AG09319 (cell line): ENCODE data around the gene MRPL55.

Experiments
- DNase-seq: peaks from one replicate; pipeline ENCODE4 v3.0.0-alpha.2; 2010; ENCODE audit warnings: low read depth; ENCODE audit errors: extremely low read depth
- CTCF ChIP-seq: IDR thresholded peaks from 2 replicates; pipeline ENCODE4 v1.5.1; 2011; ENCODE audit warnings: low read depth, mild to moderate bottlenecking, inconsistent platforms, low read length, moderate library complexity

MRPL55 gene

GRCh38 chr1:228108055-228108690, 926 bp downstream of the MRPL55 start:
- no peak for TF ChIP-seq CTCF
- DNase-seq, result no peak

DNA sequence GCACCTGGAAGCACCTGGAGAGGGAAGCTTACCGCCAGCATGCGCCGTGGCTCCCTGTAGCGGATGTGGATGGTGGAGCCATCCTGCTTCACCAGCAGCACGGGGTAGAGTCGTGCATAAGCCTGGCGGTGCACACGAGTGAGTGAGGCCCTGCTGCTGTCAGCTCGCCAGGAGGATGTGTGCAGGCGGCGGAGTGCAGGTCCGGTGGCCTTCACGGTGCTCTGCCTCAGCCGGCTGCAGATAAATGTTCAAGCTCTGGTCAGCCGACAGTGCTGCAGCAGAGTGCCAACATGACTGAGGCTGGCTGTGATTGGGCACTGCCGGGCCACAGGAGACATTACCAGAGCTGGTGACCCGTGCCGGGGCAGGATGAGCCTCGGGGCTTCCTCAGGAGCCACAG, 1.5 kb downstream of the MRPL55 start:
- TF ChIP-seq CTCF, result no peak
- DNase-seq, result no peak

DNA sequence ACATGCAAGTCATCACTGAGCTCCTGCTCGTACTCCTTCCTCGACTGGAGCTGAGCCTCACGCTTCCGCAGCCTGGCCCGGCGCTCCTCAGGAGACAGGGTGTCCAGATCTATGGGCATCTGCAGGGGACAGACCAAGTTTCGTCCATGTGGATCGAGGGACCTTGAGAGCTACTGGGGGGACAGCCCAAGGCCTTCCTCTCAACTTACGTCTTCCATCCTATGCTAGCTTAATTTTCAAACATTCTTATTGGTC, 2.4 kb downstream of the MRPL55 start:
- no peak for DNase-seq
- TF ChIP-seq CTCF, result no peak

DNA sequence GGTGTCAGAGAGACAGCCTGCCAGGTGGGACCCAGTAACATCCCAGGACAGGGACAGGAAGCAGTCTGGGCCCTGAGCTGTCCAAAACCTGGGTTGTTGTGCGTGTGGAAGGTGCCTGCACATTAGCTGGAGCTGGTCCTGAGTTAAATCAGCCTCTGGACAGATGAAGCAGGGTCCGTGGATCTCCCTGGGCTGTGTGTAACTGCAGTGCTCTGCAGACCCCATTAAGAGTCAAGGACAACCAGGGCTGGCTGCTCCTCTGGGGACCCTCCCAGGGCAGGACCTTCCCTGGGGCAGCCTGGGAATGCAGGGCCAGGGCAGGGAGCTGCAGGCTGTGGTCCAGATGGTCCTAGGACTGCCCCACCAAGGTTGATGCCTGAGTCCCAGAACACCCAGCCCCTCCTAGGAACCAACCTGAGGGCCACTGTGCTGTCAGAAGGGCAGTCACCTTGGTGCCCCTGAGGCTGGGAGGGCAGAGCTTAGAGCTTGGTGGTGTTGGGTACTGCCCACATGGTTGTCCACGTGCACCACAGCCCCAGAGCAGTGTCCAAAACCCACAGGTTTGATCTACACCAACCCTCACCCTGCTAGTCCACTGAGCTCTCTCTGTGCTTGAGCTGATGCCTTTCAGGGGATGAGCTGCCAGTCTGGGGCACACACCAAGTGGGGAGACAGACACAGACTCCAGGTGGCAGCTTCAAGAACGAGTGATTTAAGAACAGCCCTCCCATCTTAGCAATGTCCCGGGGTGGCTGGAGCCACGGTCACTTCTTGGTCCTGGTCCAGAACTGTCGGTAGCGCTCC, 2.9 kb downstream of the MRPL55 start:
- DNase-seq, result no peak
- TF ChIP-seq CTCF, result no peak

GRCh38 chr1:228105270-228105995, 3.7 kb downstream of the MRPL55 start:
- no peak for DNase-seq
- TF ChIP-seq CTCF, result no peak

GRCh38 chr1:228104526-228105269, 4.4 kb downstream of the MRPL55 start:
- no peak for TF ChIP-seq CTCF
- DNase-seq, result no peak
